DMS153 (cell line): ENCODE results near the gene BMPR1B.

Source experiments
- DNase-seq: peaks from one replicate; lab custom pipeline; 2025; lab: John Stamatoyannopoulos, UW

The BMPR1B gene

DNA sequence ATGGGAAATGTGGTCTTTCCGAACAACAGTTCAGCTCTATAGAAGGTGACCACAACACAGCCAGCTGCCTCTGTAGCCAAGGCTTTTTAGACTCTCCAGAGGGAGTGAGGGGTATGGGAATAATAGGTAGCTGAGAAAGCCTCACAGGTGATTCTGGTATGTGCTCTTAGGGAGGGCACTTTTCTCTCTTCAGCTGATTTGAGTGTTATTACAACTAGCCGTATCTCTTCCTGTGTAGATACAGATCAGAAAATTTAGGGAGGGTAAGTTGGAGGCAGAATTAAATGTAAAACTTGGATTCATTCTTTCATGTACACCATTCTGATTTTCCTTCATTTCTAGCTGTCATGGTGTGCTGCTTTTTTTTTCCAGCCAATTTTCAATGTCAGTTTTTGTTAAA is 154.9 kb downstream of the BMPR1B start:
- no peak for DNase-seq

GRCh38 chr4:94913316-94913715 is 155.6 kb downstream of the BMPR1B start:
- DNase-seq = no peak

GRCh38 chr4:94917146-94917545 is 159.4 kb downstream of the BMPR1B start:
- no peak for DNase-seq

DNA sequence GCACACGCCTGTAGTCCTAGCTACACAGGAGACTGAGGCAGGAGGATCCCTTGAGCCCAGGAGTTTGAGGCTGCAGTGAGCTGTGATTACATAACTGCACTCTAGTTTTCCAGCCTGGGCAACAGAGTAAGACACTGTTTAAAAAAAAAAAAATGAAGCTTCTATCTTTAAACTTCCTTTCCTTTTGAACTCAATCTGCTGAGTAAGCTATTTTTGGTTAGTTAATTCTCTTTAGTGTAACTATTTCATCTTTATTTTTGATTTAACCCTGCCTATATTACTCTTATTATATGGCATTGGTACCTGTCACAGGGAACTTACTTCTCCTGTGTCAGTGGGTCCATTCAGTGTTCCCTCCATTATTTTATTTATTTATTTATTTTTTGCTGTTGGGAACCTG is 160.8 kb downstream of the BMPR1B start:
- no peak for DNase-seq

DNA sequence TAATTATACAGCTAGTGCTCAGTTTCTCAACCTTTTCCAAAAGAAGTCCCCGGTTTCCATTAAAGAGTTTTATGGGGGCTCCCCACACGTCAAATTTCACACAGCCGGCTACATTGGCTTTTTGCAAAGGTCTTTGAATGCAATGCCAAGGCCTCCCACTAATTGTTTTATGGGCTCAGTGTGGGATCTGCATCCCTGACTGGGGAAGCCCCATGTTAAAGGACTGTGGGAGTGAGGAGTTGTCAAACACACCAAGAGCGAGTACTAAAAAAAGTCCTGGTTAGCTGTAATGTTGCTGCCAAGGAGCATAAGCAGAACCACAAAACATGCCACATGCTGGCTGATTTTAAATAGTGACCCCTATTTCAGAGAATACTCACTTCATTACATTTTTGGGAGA is 162.6 kb downstream of the BMPR1B start:
- no peak for DNase-seq

- DNase-seq = no peak
Observed at GRCh38 chr4:94924566-94924965, 166.8 kb downstream of the BMPR1B start.

DNA sequence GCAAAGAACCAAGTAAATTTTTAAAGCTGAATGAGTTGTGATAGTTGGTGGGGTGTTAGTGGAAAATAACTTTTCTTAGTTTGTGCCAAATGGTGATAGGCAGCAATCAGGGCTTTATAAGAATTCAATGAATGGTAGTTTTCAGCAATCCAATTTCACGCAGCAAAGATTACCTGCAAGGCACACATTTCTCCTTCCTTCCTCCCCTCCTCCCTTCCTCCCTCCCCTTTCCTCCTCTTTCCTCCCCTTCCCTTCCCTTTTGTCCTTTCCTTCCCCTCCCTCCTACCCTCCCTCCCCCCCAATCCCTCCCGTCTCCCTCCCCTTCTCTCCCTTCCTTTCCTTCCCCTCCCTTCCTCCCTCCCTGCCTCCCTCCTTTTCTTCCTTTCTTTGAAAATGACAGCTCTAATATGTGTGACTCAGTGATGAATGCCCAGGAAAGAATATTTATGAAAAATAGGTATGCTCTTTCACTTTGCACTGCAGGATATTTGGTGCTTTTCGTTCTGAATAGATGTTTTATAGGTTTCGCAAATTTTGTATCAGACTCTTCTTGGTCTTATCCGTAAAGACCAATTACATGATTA is 168.1 kb downstream of the BMPR1B start:
- no peak for DNase-seq

- no peak for DNase-seq
Observed at GRCh38 chr4:94926936-94927335, 169.2 kb downstream of the BMPR1B start.

GRCh38 chr4:94927696-94928095 is 169.9 kb downstream of the BMPR1B start:
- no peak for DNase-seq

- no peak for DNase-seq
Observed at GRCh38 chr4:94929696-94930095, 171.9 kb downstream of the BMPR1B start.

DNA sequence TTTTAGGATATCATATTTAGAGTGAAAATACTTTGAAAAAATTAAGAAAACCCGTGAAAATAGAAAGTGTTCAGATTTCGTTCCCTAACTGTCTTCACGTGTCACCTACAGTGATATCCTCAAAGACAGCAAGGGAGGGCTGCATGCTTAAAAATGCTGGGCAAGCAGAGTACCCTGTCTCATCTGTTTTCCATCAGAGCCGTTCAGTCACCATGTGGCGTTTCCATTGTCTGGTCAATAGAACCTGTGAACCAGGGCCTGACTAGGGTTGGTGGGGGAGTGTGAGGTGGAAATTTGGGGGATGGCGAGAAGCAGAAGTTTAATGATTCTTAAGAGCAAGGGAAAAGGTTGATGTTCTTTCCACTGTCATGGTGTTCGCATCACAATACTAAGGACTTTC is 173.9 kb downstream of the BMPR1B start:
- DNase-seq = no peak

DNA sequence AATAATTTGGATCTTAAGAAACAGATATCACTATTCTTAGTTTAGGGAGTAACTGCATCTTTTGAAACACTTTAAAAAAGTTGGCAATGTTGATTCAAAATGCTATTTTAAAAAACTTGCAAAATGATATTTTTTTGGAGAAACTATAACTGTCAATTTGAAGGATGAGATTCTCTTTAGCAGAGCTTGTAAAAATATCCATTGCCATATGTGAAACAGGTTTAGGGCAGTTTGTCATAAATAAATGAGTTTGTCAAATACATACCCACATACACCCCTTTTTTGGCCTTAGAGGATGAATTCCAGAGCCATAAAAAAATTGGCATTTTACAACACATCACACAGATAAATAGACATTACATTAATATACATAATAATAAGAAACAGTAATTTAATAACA is 174.6 kb downstream of the BMPR1B start:
- no peak for DNase-seq

- no peak for DNase-seq
Observed at GRCh38 chr4:94933799-94934198, 176.0 kb downstream of the BMPR1B start.

GRCh38 chr4:94934201-94934600 is 176.4 kb downstream of the BMPR1B start:
- DNase-seq = no peak

GRCh38 chr4:94934864-94935263 is 177.1 kb downstream of the BMPR1B start:
- no peak for DNase-seq

DNA sequence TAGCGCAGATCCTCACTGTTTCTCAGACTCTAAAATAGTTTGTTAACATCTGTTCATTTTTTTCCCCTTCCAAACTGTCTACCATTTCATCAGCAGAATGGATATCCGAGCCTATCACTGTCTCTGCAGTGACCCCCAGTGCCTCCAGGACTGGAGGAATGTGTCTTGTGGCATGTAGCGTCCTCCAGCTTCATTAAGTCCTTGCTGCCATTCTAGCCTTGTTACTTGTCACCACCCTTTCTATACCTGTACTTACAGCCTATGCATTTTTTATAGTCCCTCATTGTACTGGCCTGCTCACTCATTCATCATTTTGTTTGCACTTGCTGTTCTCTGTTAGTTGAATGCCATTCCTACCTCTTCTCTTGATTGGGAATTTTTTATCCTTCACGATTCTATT is 179.1 kb downstream of the BMPR1B start:
- DNase-seq = no peak

DNA sequence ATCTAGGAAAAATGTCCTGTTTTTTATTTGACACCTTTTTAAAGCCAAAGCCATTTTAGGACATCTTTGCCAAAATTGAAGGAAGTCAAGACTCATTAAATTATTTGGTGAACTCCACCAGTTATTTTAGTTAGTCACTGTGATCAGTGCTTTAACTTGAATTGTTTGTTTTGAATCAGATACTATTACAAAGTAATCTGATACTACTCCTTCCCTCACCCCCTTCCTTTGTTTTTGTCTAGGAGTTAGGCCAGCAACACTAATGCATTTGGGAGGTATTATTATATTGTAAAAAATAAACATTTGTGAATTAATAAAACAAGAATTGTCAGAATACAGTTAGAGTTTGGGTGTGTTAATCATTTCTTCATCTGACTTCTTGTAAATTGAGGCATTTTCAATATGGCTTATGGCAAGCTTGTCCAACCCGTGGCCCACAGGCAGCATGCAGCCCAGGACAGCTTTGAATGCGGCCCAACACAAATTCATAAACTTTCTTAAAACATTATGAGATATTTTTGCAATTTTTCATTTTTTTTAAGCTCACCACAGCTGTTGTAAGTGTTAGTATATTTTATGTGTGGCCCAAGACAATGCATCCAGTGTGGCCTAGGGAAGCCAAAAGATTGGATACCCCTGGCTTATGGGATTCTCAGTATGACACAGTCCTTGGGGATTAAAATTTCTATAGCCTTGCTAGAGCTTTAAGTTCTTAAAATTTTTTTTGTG is 182.2 kb downstream of the BMPR1B start:
- DNase-seq = no peak

DNA sequence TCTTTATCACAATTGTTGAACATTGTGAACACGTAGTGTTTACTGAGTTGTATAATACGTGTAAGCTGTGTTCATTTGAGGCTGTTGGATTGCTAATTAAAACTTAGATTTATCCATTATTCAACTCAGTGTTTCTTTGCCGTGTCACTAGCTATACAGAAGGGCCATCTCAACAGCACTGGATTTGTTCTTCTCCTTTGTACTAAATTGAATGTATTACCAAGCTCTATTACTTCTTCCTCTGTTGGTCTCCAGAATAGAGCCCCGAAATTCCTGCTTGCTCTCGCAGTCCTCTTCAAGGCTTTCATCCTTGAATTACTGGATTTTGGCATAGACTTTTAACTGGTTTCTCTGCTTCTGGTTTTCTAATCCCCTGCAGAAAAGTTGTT is 182.8 kb downstream of the BMPR1B start:
- DNase-seq = no peak

- no peak for DNase-seq
Observed at GRCh38 chr4:94941706-94942105, 184.0 kb downstream of the BMPR1B start.

DNA sequence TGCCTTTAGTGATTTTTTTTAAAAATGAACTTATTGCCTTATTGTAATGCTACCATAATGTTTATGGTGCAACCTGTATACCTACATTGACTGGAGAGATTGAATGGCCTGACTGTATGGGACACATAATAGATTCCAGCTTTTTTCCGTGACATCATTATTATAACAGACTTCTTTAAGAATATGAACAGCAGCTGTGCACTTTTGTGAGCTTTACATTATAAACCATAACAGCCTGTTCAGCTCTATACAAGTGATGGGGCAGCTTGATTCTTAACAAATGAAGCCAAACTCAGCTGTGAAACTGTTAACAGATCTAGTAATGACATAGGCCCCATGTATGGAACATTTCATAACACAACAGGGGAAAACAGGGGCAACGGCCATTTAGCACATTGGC is 187.0 kb downstream of the BMPR1B start:
- DNase-seq = no peak

DNA sequence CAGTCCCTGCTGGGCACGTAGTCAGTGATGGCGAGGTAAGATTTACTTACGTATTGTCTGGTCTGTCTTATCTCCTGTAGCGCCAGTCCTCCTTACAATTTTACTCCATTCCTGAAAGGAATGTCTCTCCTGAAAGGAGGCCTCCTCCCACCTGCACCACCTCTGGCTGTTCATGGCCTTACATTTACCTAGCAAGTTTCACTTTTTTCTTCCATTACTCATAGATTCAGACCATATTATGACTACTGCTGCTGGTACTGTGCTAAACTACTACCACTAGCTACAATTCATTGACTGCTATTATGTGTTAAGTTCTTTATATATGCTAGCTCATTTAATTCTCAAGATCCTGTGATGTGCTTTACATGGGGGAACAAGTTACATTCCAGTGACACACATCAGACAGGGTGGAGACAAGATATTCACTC is 189.9 kb downstream of the BMPR1B start:
- no peak for DNase-seq

- DNase-seq = no peak
Observed at GRCh38 chr4:94954251-94954650, 196.5 kb downstream of the BMPR1B start.

- no peak for DNase-seq
Observed at GRCh38 chr4:94957030-94957429, 199.3 kb downstream of the BMPR1B start.

DNA sequence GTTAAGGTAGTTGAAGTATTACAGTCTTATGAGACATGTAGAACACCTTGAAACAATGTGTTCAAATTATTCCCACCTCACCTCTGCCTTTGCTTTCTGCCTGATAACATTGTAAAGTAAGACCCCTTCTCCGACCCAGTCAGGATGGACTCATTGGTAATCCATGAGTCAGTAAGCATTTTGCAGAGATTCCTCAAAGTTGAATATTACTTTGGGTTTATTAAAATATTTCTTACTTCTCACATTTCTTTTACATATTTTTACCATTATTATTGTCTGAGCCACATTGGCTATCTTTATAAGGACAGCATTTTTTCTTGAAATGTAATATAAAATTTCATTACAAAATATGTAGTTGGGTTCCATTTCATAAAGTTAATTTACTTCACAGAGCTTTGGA is 201.6 kb downstream of the BMPR1B start:
- no peak for DNase-seq
